HG02610 (cell line): ENCODE results near the gene TTC27.
"Not testable (repeated sequence)": the region's sequence is repeated elsewhere in the genome, so short reads cannot be mapped to it uniquely, and the experiment has no call there.

Experiments used
- ATAC-seq: cut with Tn5 transposase; IDR thresholded peaks from one replicate; pipeline ENCODE4 v1.9.1; 2021; ENCODE audit warnings: mild to moderate bottlenecking, moderate library complexity; ENCODE audit not compliant: unreplicated experiment

The TTC27 gene

DNA sequence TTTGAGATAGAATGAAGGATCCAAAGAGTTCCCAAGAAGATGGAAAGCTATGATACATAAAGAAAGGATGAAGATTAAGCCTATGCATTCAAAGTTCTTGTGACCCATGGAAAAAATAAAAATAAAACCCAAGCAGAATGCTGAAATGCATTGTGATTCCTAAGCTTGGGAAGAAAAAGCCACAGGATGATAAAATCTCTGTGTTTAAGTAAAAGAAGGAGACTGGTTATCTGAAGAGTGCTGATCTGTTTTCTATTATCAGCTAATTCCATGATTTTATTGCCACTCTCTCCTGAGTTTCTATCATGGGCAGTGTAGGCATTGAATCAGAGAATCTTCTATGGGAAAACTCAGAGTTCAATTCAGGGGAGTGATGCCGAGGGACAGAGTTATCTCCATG lies 215.8 kb downstream of the TTC27 start:
- ATAC-seq: no peak

DNA sequence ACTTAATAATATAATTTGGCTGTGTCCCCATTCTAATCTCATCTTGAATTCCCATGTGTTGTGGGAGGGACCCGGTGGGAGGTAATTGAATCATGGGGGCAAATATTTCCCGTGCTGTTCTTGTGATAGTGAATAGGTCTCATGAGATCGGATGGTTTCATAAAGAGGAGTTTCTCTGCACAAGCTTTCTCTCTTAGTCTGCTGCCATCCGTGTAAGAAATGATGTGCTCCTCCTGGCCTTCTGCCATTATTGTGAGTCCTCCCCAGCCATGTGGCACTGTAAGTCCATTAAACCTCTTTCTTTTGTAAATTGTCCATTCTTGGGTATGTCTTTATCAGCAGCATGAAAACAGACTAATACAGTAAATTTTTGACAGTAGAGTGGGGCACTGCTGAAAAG lies 216.4 kb downstream of the TTC27 start:
- ATAC-seq: no peak

DNA sequence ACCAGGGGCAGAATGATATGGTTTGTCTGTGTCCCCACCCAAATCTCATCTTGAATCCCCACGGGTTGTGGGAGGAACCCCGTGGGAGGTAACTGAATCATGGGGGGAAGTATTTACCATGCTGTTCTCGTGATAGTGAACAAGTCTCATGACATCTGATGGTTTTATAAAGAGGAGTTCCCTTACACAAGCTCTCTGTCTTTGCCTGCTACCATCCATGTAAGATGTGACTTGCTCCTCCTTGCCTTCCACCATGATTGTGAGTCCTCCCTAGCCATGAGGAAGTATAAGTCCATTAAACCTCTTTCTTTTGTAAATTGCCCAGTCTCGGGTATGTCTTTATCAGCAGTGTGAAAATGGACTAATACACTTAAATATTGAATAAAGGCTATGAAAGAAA lies 218.4 kb downstream of the TTC27 start:
- not testable (repeated sequence) for ATAC-seq

DNA sequence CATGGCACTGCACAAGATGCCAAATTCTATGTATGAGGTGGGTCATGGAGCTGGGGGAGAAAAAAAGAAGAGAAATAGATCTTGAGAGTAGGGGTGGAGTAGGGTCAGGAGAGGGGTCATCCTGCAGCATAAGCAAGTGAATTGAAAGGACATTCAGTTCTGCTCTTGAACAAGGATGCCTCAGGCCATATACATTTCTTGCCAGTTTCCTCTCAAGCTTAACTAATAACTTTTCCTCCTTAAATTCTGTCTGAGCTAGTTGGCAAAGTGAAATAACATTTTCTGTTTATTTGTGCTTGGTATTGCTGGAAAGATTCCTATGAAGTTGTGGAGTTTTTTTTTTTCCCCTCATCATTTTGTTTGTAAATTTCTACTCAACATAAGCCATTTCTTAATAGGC lies 219.9 kb downstream of the TTC27 start:
- no peak for ATAC-seq

DNA sequence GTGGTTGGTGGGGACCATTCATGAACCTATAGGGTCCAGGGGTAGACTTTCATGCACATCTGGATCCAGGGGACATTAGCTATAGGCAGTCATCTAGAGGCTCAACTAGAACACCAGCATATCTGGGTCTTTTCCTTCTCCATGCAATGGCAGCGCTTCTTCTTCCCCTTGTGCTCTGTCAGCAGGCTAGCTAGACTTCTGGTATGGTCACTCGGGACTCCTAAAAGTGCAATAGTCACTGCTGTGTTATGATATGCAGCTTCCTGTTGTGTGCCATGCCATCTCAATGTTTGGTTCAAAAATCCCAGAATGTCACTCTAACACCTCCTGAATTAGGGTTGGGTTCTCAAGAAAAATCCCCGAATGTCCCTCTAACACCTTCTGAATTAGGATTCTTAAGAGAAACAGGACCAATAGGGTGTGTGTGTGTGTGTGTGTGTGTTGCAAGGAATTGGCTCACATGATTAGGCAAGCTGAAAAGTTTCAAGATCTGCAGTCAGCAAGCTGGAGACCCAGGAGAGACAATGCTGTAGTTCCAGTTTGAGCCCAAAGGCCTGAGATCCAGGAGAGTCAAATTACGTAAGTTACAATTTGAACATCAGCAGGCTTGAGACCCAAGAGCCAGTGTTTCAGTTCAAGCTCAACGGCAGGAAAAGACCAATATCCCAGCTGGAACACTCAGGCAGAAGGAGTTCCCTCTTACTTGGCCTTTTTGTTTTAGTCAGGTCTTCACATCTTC lies 221.8 kb downstream of the TTC27 start:
- no peak for ATAC-seq

DNA sequence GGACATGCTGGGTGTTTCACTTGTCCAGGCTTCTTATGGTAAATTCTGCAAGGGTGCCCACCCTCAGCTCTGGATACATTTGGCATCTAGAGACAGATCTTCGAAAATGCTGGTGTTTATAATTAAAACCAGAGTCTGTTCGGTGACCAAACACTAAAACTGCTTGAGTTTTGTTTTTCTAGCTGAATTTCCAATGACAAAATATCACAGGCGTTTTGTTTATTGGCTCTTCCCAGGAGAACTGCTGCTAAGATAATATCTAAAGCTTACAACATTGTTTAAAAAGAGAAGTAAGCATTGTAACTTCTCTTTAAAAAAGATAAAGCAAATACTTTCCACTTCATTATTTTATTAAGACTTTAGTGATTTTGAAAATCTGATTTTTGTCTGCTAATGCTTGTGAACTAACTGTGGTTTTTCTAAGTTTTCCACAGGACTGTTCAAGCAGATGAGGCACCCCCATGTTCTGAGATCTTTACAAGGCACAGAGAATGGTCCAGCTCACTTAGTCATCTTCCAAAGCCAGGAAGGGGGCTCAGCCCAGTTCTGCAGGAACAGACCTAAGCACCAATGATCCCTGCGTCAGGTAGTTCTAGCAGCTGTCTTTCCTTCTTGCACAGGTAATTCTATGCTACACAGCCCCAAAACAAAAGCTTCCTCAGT lies 224.1 kb downstream of the TTC27 start:
- ATAC-seq: no peak

DNA sequence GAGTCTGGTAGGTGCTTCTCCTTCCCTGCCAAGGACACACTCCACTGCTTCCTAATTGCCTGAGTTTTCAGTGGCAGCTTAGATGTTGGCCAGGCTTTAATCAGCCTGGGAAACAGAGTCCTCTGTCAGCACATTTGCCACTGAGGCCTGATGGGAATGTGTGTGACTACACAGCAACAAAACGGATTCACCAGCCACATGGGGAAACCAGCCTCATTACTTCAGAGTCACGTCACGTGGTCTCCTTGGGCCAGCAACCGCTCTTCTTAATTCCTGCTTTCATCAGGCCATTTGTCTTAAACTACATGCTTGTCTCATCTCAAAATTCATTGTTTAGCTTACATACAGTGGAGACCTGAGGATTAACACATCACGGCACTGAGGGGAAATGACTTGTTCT lies 225.0 kb downstream of the TTC27 start:
- no peak for ATAC-seq

DNA sequence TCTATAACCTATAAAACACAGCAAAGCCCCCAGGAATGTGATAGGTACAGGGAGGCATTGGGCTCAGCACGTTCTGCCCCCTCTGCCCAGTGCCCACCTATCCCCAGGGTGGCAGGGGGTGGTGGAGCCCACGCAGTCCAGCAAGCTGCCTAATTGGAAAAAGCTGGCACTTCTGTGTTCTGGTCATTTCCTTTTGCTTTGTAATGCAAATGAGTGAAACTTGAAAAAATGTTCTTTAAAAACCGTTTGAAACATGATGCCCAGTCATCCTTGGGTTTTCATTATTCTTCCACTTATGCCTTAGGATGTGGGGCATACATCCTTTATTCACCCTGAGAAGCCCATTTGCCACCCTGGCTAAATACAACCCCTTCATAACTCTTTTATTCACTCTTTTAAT lies 229.0 kb downstream of the TTC27 start:
- ATAC-seq: no peak

DNA sequence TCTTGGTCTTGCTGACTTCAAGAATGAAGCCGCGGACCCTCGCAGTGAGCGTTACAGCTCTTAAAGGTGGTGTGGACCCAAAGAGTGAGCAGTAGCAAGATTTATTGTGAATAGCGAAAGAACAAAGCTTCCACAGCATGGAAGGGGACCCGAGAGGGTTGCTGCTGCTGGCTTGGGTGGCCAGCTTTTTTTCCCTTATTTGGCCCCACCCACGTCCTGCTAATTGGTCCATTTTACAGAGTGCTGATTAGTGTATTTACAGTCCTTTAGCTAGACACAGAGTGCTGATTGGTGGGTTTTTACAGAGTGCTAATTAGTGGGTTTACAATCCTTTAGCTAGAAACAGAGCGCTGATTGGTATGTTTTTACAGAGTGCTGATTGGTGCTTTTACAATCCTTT lies 230.9 kb downstream of the TTC27 start:
- no peak for ATAC-seq

DNA sequence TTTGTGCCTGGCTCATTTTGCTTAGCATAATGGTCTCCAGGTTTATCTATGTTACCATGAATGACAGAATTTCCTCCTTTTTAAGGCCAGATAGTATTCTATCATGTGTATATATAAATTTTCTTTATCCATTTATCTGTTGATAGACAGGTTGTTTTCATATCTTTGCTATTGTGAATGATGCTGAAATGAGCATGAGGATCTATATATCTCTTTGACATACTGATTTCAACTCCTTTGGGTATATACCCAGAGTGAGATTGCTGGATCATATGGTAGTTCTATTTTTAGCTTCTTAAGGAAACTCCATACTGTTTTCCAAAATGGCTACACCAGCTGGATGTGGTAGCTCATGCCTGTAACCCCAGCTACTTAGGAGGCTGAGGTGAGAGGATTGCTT lies 232.5 kb downstream of the TTC27 start:
- no peak for ATAC-seq

DNA sequence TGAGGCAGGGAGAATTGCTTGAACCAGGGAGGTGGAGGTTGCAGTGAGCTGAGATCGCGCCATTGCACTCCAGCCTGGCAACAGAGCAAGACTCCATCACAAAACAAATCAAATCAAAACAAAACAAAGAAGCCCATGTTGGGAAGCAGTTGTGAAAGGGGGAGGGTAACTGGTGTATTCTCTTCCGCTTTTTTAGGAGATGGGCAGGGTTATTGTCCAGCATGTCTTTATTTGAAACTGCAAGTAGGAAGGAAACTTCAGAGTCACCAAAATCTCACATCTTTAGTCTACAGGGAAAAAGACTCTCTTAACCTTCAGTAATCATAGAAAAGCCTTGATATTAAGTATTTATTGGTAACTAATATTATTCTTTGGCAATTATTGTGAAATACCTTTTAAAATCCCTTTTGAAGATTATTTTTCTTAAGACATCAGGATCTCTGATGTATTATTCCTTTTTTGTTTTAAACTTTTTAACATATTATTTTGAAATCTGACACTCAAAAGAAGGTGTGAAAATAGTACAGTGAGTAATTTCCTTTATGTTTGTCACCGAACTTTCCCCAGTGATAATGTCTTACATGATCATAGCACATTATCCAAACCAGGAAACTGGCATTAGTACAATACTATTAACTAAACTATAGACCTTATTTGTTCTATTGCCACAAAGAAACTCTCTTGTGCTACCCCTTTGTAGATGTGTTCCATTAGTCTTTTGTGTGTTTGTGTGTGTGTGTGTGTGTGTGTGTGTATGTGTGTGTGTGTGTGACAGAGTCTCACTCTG lies 234.6 kb downstream of the TTC27 start:
- ATAC-seq: peak; percentile 40

DNA sequence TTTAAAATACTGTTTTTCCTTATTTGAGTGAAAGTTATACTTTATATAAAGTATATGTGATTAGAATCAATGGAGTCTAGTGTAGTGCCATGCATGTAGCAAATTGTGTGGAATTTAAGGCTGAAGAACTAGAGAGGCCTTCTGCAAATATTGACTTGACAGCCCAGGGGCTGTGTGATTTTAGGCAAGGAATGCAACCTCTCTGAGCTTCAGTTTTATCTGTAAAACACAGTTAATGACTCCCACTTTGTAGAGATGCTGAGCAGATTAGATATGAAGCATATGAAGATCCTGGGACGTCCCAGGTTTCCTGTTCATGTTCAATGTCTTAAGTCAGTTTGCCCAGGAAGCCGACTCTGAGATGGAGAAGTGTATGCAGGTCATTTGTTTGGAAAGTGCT lies 235.5 kb downstream of the TTC27 start:
- no peak for ATAC-seq

DNA sequence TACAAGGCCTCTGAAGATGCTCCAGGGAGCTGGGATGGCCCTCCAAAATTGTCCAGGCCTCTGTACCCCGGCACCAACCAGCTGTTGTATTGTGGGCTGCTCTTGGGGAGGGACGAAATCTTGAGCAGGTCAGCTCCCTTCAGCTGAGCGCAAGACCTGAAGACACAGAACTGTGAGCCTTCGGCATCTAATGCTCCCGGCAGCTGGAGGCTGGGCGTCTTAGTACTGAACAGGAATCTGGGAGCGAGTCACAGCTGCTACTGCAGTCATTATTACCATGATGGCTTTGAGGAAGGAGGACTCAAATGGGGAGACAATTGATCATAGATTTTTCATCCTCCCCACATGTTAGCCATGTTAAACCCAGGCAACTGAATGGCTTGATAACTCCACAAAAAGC lies 236.0 kb downstream of the TTC27 start:
- no peak for ATAC-seq

DNA sequence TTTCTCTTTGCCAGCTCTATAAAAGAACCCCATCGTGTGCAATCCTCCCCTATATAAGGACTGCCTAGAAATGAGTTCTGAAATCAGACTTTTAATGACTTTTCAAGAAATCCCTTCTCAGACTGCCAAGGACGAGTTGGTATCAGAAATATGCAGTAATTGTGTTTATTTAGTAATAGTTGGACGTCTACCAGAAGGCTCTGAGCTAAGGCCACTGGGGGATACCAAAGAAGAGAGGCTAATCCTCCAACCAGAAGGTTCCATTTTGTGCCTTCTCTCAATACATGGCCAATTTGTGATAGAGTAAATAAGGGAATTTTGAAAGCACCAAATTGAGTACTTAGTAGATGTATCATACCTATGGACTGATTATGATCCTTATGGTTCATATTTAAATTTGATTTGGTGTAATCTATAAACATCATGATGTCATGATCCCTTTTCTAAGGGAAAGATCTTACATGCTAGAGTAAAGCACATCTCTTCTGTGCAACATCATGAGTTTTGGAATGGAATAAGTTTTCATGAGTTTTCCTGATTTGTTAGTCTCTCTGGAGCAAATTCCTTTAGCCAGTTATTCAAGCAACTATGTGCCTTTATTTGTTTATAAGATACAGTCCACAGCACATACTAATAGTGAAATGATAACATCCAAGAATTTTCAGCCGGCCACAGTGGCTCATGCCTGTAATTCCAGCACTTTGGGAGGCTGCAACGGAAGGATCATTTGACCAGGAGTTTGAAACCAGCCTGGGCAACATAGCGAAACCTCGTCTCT lies 236.7 kb downstream of the TTC27 start:
- ATAC-seq: no peak

DNA sequence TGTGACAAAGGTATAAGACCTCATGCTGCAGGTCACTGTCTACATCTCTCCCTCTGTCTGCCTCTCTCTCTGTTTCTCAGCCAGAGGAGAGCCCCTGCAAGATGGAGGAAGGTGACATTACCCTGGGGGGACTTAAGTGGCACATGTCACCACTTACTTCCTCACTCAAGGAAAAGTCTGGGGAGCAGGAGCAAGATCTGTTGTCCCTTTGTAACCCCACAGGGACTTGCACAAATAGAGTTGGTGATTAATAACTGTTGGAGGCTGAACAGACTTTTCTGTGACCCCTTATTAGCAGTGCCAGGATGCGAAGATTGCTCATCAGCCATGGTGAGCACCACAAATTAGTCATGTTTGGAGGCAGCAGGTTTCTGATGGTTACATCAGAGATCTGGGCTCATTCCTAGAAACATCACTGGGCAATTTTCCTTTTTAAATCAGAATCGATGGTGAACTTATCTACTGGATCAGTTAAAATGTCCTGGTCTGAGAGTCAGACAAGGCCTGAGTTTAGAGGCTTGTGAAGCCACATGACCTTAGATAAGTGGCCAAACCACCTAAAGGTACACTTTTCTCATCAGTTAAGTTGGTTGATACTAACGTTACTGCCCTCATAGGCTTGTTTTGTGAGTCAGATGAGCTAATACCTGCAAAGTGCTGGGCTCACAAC lies 237.7 kb downstream of the TTC27 start:
- peak; percentile 68 for ATAC-seq

DNA sequence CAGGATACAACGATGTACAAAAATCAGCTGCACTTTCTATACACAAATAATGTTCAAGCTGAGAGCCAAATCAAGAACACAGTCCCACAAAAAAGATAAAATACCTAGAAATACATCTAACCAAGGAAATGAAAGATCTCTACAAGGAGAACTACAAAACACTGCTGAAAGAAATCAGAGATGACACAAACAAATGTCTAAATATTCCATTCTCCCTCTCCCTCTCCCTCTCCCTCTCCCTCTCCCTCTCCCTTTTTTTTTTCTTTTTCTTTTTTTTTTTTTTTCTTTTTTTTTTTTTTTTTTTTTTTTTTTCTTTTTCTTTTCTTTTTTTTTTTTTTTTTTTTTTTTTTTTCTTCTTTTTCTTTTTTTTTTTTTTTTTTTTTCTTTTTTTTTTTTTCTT lies 238.6 kb downstream of the TTC27 start:
- not testable (repeated sequence) for ATAC-seq
